Measurements from ENCODE around the gene CNTNAP3B.
"Not testable (repeated sequence)": the region's sequence is repeated elsewhere in the genome, so short reads cannot be mapped to it uniquely, and the experiment has no call there.

Gene CNTNAP3B

GRCh38 chr9:41935727-41936126 lies 193.5 kb downstream of the CNTNAP3B start:
- not testable (repeated sequence) for H3K4me3 ChIP-seq (ENCODE audit: low read length); H3K27me3 ChIP-seq (ENCODE audit: control insufficient read depth, insufficient read depth, low read length); H3K9ac ChIP-seq (ENCODE audit: low read length); H3K4me1 ChIP-seq (ENCODE audit: control insufficient read depth, insufficient read depth, low read length); H3K27ac ChIP-seq (ENCODE audit: low read depth, low read length); H3K36me3 ChIP-seq (ENCODE audit: control insufficient read depth, insufficient read depth, low read length)

GRCh38 chr9:41929172-41929571 lies 200.1 kb downstream of the CNTNAP3B start:
- not testable (repeated sequence) for H3K4me1 ChIP-seq (ENCODE audit: control insufficient read depth, insufficient read depth, low read length); H3K9ac ChIP-seq (ENCODE audit: low read length); H3K27ac ChIP-seq (ENCODE audit: low read depth, low read length); H3K36me3 ChIP-seq (ENCODE audit: control insufficient read depth, insufficient read depth, low read length); H3K27me3 ChIP-seq (ENCODE audit: control insufficient read depth, insufficient read depth, low read length); H3K4me3 ChIP-seq (ENCODE audit: low read length)

GRCh38 chr9:41917374-41917773 lies 211.9 kb downstream of the CNTNAP3B start:
- not testable (repeated sequence) for H3K27me3 ChIP-seq (ENCODE audit: control insufficient read depth, insufficient read depth, low read length); H3K36me3 ChIP-seq (ENCODE audit: control insufficient read depth, insufficient read depth, low read length); H3K27ac ChIP-seq (ENCODE audit: low read depth, low read length); H3K9ac ChIP-seq (ENCODE audit: low read length); H3K4me3 ChIP-seq (ENCODE audit: low read length); H3K4me1 ChIP-seq (ENCODE audit: control insufficient read depth, insufficient read depth, low read length)

- H3K4me3 ChIP-seq (ENCODE audit: low read length); H3K27me3 ChIP-seq (ENCODE audit: control insufficient read depth, insufficient read depth, low read length); H3K9ac ChIP-seq (ENCODE audit: low read length); H3K4me1 ChIP-seq (ENCODE audit: control insufficient read depth, insufficient read depth, low read length); H3K36me3 ChIP-seq (ENCODE audit: control insufficient read depth, insufficient read depth, low read length); H3K27ac ChIP-seq (ENCODE audit: low read depth, low read length): not testable (repeated sequence)
Measured at GRCh38 chr9:41905488-41905887, 223.7 kb downstream of the CNTNAP3B start.

- not testable (repeated sequence) for H3K27ac ChIP-seq (ENCODE audit: low read depth, low read length); H3K27me3 ChIP-seq (ENCODE audit: control insufficient read depth, insufficient read depth, low read length); H3K4me1 ChIP-seq (ENCODE audit: control insufficient read depth, insufficient read depth, low read length); H3K36me3 ChIP-seq (ENCODE audit: control insufficient read depth, insufficient read depth, low read length); H3K4me3 ChIP-seq (ENCODE audit: low read length); H3K9ac ChIP-seq (ENCODE audit: low read length)
Measured at GRCh38 chr9:41902762-41903161, 226.5 kb downstream of the CNTNAP3B start.

GRCh38 chr9:41898720-41899343 lies 230.4 kb downstream of the CNTNAP3B start:
- H3K4me3 ChIP-seq (ENCODE audit: low read length); H3K9ac ChIP-seq (ENCODE audit: low read length); H3K36me3 ChIP-seq (ENCODE audit: control insufficient read depth, insufficient read depth, low read length); H3K27me3 ChIP-seq (ENCODE audit: control insufficient read depth, insufficient read depth, low read length); H3K27ac ChIP-seq (ENCODE audit: low read depth, low read length); H3K4me1 ChIP-seq (ENCODE audit: control insufficient read depth, insufficient read depth, low read length): not testable (repeated sequence)

GRCh38 chr9:41874557-41874956 lies 254.7 kb downstream of the CNTNAP3B start:
- not testable (repeated sequence) for H3K4me3 ChIP-seq (ENCODE audit: low read length); H3K27me3 ChIP-seq (ENCODE audit: control insufficient read depth, insufficient read depth, low read length); H3K27ac ChIP-seq (ENCODE audit: low read depth, low read length); H3K36me3 ChIP-seq (ENCODE audit: control insufficient read depth, insufficient read depth, low read length); H3K9ac ChIP-seq (ENCODE audit: low read length); H3K4me1 ChIP-seq (ENCODE audit: control insufficient read depth, insufficient read depth, low read length)

- H3K9ac ChIP-seq (ENCODE audit: low read length); H3K27ac ChIP-seq (ENCODE audit: low read depth, low read length); H3K4me1 ChIP-seq (ENCODE audit: control insufficient read depth, insufficient read depth, low read length); H3K4me3 ChIP-seq (ENCODE audit: low read length); H3K36me3 ChIP-seq (ENCODE audit: control insufficient read depth, insufficient read depth, low read length); H3K27me3 ChIP-seq (ENCODE audit: control insufficient read depth, insufficient read depth, low read length): not testable (repeated sequence)
Measured at GRCh38 chr9:41855422-41855821, 273.8 kb downstream of the CNTNAP3B start.

- not testable (repeated sequence) for H3K4me1 ChIP-seq (ENCODE audit: control insufficient read depth, insufficient read depth, low read length); H3K4me3 ChIP-seq (ENCODE audit: low read length); H3K27ac ChIP-seq (ENCODE audit: low read depth, low read length)
Measured at GRCh38 chr9:41851848-41852740, 277.1 kb downstream of the CNTNAP3B start.

GRCh38 chr9:41847829-41848228 lies 281.4 kb downstream of the CNTNAP3B start:
- H3K9ac ChIP-seq (ENCODE audit: low read length); H3K36me3 ChIP-seq (ENCODE audit: control insufficient read depth, insufficient read depth, low read length); H3K4me1 ChIP-seq (ENCODE audit: control insufficient read depth, insufficient read depth, low read length); H3K27me3 ChIP-seq (ENCODE audit: control insufficient read depth, insufficient read depth, low read length); H3K27ac ChIP-seq (ENCODE audit: low read depth, low read length); H3K4me3 ChIP-seq (ENCODE audit: low read length): not testable (repeated sequence)

More at GRCh38 chr9:41851848-41852740, 277.1 kb downstream of the CNTNAP3B start:
- H3K36me3 ChIP-seq (ENCODE audit: control insufficient read depth, insufficient read depth, low read length); H3K9ac ChIP-seq (ENCODE audit: low read length); H3K27me3 ChIP-seq (ENCODE audit: control insufficient read depth, insufficient read depth, low read length): not testable (repeated sequence)

Measured in rectal smooth muscle tissue (tissue), 1 donor.